ENCODE data around the gene CFAP46. TPM values are rescaled to one million over a fixed set of nuclear protein-coding genes. Genes with fewer than 3 reads are reported as not detected.
"Not testable (repeated sequence)": the region's sequence is repeated elsewhere in the genome, so short reads cannot be mapped to it uniquely, and the experiment has no call there.

CFAP46 gene
- total and polyA plus RNA-seq, 2 of the 8 experiments (the other 6 are each of a cell fraction or from before 2014, with no cell fraction given) = 2.6 to 4.8 TPM

- TF ChIP-seq ATF2 (IDR thresholded peaks at IDR 0.05; ENCODE audit: low read length) = no peak
These were observed 14.8 kb upstream of the CFAP46 start (continued) for GRCh38 chr10:132957131-132957530.

GRCh38 chr10:132956259-132956658 is 13.9 kb upstream of the CFAP46 start:
- not testable (repeated sequence) for H2BK15ac ChIP-seq (ENCODE audit: low read length); H3K4me1 ChIP-seq (replicated peaks in 1 of 4; ENCODE audit: control insufficient read depth in 3 of 4, insufficient read depth in 4 of 4, low read length in 3 of 4)

More at GRCh38 chr10:132956259-132956658, 13.9 kb upstream of the CFAP46 start:
- H3K79me1 ChIP-seq (ENCODE audit: low read depth, low read length); H2AFZ ChIP-seq (ENCODE audit: low read length); H3K4me3 ChIP-seq (ENCODE audit: extremely low read depth in 1 of 4, insufficient read depth in 2 of 4, low read depth in 3 of 4, low read length in 4 of 4); H4K8ac ChIP-seq (ENCODE audit: extremely low read depth, insufficient read depth, low read length); H4K20me1 ChIP-seq (replicated peaks in 1 of 2; ENCODE audit: control insufficient read depth in 1 of 2, insufficient read depth in 2 of 2, low read length in 2 of 2); H3K36me3 ChIP-seq (ENCODE audit: control insufficient read depth in 2 of 4, insufficient read depth in 4 of 4, low read length in 3 of 4); H3K9me3 ChIP-seq (ENCODE audit: insufficient read depth in 2 of 2, low read depth in 1 of 2, low read length in 1 of 2); FAIRE-seq; H2BK120ac ChIP-seq (replicated peaks; ENCODE audit: low read depth, low read length); H3K27me3 ChIP-seq (replicated peaks in 1 of 4; ENCODE audit: control insufficient read depth in 3 of 4, extremely low read depth in 1 of 4, insufficient read depth in 3 of 4, low read length in 3 of 4); H2BK5ac ChIP-seq (ENCODE audit: low read depth, low read length); H3K4ac ChIP-seq (replicated peaks; ENCODE audit: insufficient read length, low read depth, low read length); H3K9ac ChIP-seq (replicated peaks in 1 of 4; ENCODE audit: extremely low read depth in 1 of 4, low read depth in 3 of 4, low read length in 3 of 4); H2BK20ac ChIP-seq (ENCODE audit: low read length); H3K14ac ChIP-seq (ENCODE audit: insufficient read length); H4K5ac ChIP-seq (ENCODE audit: insufficient read length, low read depth, low read length); H4K91ac ChIP-seq (replicated peaks; ENCODE audit: insufficient read length, low read length); H3K23ac ChIP-seq (ENCODE audit: insufficient read length); H3K23me2 ChIP-seq (ENCODE audit: low read depth, low read length); H3K56ac ChIP-seq (replicated peaks; ENCODE audit: insufficient read length, low read depth, low read length); DNase-seq (ENCODE audit: low read depth in 1 of 2, low spot score in 2 of 2); H3K79me2 ChIP-seq (ENCODE audit: control insufficient read depth in 1 of 2, insufficient read depth in 2 of 2, low read length in 2 of 2); H2AK5ac ChIP-seq (ENCODE audit: low read depth, low read length); POLR2A ChIA-PET (ENCODE audit: partially characterized antibody); H3K4me2 ChIP-seq (ENCODE audit: insufficient read depth in 1 of 2, low read depth in 2 of 2, low read length in 2 of 2); H2BK12ac ChIP-seq (ENCODE audit: low read depth, low read length); H3K27ac ChIP-seq (ENCODE audit: low read depth, low read length); H3K18ac ChIP-seq (ENCODE audit: extremely low read depth, low read length): not testable (repeated sequence)
- CTCF ChIA-PET (ENCODE audit: partially characterized antibody) = interaction anchor here (0.8 to 1.6 kb wide), 2 partner anchors 49 to 76 kb away, joined by 3 read pairs; no protein-coding TSS in a partner anchor
- WGBS, 2 experiments (ENCODE audit: extremely low coverage in 1 of 2, insufficient coverage in 1 of 2, insufficient read length in 1 of 2, insufficient replicate concordance in 2 of 2, low coverage in 1 of 2, low lambda C conversion rate in 2 of 2, missing lambda C conversion rate in 1 of 2) = 87% methylated on average over 4 of the region's 4 CpGs; no CpG with 5 or more reads in 1 of the 2 experiments
